Astrocyte (in vitro differentiated cells and primary cell): ENCODE results near the gene CHCHD6.

Source experiments
- CTCF ChIP-seq: IDR thresholded peaks from 2 replicates; pipeline ENCODE4 v1.5.1; 2011; ENCODE audit warnings: low read depth, mild to moderate bottlenecking, inconsistent platforms, low read length, moderate library complexity; ENCODE audit not compliant: insufficient read depth
- EZH2 ChIP-seq: IDR thresholded peaks from 2 replicates; pipeline ENCODE4 v1.6.1; 2012; ENCODE audit warnings: mild to moderate bottlenecking, low read length, inconsistent platforms; ENCODE audit not compliant: insufficient read depth

DNA sequence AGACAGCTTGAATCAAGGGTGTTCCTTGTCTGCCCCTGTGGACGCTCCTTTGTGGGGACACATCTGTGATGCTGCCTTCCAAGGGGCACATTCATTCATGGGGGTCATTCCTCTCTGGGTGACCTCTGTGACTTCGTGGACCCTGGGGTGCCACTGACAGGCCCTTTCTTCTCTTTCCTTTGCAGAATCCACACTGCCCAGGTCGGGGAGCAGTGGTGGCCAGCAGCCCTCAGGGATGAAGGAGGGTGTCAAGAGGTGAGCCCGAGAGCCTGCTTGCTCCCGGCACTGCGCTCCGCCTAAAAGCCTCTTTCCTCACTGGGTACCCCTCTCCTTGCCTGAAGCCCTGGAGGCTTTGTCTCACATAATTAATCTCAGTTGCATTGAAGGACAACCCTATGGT, 26.3 kb downstream of the CHCHD6 start:
- TF ChIP-seq CTCF: no peak
- TF ChIP-seq EZH2: no peak
